A549 (cell line): ENCODE measurements around the gene SLC9A3. TPM values are rescaled to one million over a fixed set of nuclear protein-coding genes. Genes with fewer than 3 reads are reported as not detected.

Experiments used
- ATAC-seq, 2 experiments: fragments of 200-7000 bp in 1 of 2; fragments of >200 bp in 1 of 2; cut with Nextera tagmentation in 1 of 2; cut with Tn5 transposase in 1 of 2; 3 replicates each; pipeline versions ENCODE4 v1.8.0 to v1.9.1; 2018 to 2020; ENCODE audit warnings: mild to moderate bottlenecking in 1 of 2, moderate library complexity in 1 of 2
- CTCF ChIA-PET: fragments of 300-600 bp; sonication (Branson Sonifier 250); formaldehyde crosslinking; extraction: SDS; loops from one replicate; lab custom pipeline; 2021; ENCODE audit warnings: antibody characterized with exemption, inconsistent platforms; lab: Yijun Ruan, JAX
- POLR2A ChIA-PET: fragments of 350-600 bp; formaldehyde crosslinking; extraction: SDS; loops from one replicate; lab custom pipeline; 2021; ENCODE audit warnings: antibody characterized with exemption, inconsistent platforms; lab: Yijun Ruan, JAX
- DNase-seq, 2 experiments: peaks; one replicate each; pipeline versions ENCODE4 v3.0.0 to v3.0.0-alpha.2; 2011 to 2016; ENCODE audit warnings: low read depth in 1 of 2, low spot score in 1 of 2
- FAIRE-seq: peaks from 2 replicates; lab custom pipeline; 2011; peaks lifted over from hg19 to GRCh38; lab: Jason Lieb, UNC
- H3K27ac ChIP-seq, 2 experiments: fragments of >200 bp; sonication (Bioruptor Twin); formaldehyde crosslinking; 3 replicates each; pipeline ENCODE4 v1.5.1; 2016 to 2017
- H3K4me1 ChIP-seq: fragments of >200 bp; sonication (Bioruptor Twin); formaldehyde crosslinking; 3 replicates; pipeline ENCODE4 v1.6.1; 2016
- H3K4me2 ChIP-seq: fragments of >200 bp; sonication (Bioruptor Twin); formaldehyde crosslinking; 3 replicates; pipeline ENCODE4 v1.6.1; 2016
- H3K4me3 ChIP-seq: fragments of >200 bp; sonication (Bioruptor Twin); formaldehyde crosslinking; 3 replicates; pipeline ENCODE4 v1.5.1; 2016
- H3K9me3 ChIP-seq: fragments of >200 bp; sonication (Bioruptor Twin); formaldehyde crosslinking; 3 replicates; pipeline ENCODE4 v1.6.1; 2016
- BCL3 ChIP-seq: fragments of >200 bp; sonication (Bioruptor Twin); formaldehyde crosslinking; IDR thresholded peaks from 3 replicates; pipeline ENCODE4 v1.6.1; 2016
- BHLHE40 ChIP-seq: IDR thresholded peaks from 2 replicates; pipeline ENCODE4 v1.6.1; 2012; ENCODE audit warnings: low read depth, low read length, inconsistent platforms
- CBX2 ChIP-seq: fragments of 200-600 bp; sonication (generic); IDR thresholded peaks from 2 replicates; pipeline ENCODE4 v1.6.1; 2016; ENCODE audit warnings: low read depth, mild to moderate bottlenecking, borderline replicate concordance
- CEBPB ChIP-seq, 2 experiments: fragments of >200 bp in 1 of 2; sonication (Bioruptor Twin) in 1 of 2; formaldehyde crosslinking in 1 of 2; IDR thresholded peaks; 2 replicates each; pipeline ENCODE4 v1.6.1; 2012 to 2016
- E2F6 ChIP-seq: IDR thresholded peaks from 2 replicates; pipeline ENCODE4 v1.6.1; 2012; ENCODE audit warnings: low read depth, borderline replicate concordance
- EP300 ChIP-seq, 2 experiments: fragments of >200 bp; sonication (Bioruptor Twin); formaldehyde crosslinking; IDR thresholded peaks; 2 replicates in 1 of 2; 3 replicates in 1 of 2; pipeline ENCODE4 v1.6.1; 2016 to 2017
- ESRRA ChIP-seq: fragments of 150-350 bp; IDR thresholded peaks from 2 replicates; pipeline ENCODE4 v1.6.1; 2014; ENCODE audit warnings: mild to moderate bottlenecking, low read length, borderline replicate concordance
- FOXS1 ChIP-seq: fragments of 250-450 bp; sonication (Bioruptor Pico); IDR thresholded peaks from 2 replicates; pipeline ENCODE4 v1.5.0; 2020; ENCODE audit warnings: mild to moderate bottlenecking, moderate library complexity
- HOXA7 ChIP-seq: fragments of 250-450 bp; sonication (Bioruptor Pico); IDR thresholded peaks from 2 replicates; pipeline ENCODE4 v1.5.0; 2020; ENCODE audit warnings: mild to moderate bottlenecking, moderate library complexity
- HOXB5 ChIP-seq: fragments of 250-450 bp; sonication (Bioruptor Pico); IDR thresholded peaks from 2 replicates; pipeline ENCODE4 v1.5.0; 2020; ENCODE audit warnings: mild to moderate bottlenecking, moderate library complexity
- KDM1A ChIP-seq: fragments of 200-600 bp; sonication (generic); IDR thresholded peaks from 2 replicates; pipeline ENCODE4 v1.6.1; 2016; ENCODE audit warnings: low read depth, mild to moderate bottlenecking
- KDM5A ChIP-seq: fragments of 200-600 bp; sonication (generic); IDR thresholded peaks from 2 replicates; pipeline ENCODE4 v1.6.1; 2016; ENCODE audit warnings: antibody characterized with exemption, mild to moderate bottlenecking
- MAFK ChIP-seq: fragments of 450-650 bp; IDR thresholded peaks from 2 replicates; pipeline ENCODE4 v1.6.1; 2014; ENCODE audit not compliant: partially characterized antibody
- MAX ChIP-seq: IDR thresholded peaks from 2 replicates; pipeline ENCODE4 v1.6.1; 2012
- NPAS2 ChIP-seq: fragments of 250-450 bp; sonication (Bioruptor Pico); IDR thresholded peaks from 2 replicates; pipeline ENCODE4 v1.8.0; 2022; ENCODE audit warnings: mild to moderate bottlenecking, moderate library complexity, borderline replicate concordance
- POLR2AphosphoS2 ChIP-seq: conservative IDR thresholded peaks from 2 replicates; pipeline ENCODE4 v1.6.1; 2012; ENCODE audit warnings: low read length, improper control_type of control experiment, inconsistent platforms
- RAD21 ChIP-seq, 2 experiments: fragments of >200 bp in 1 of 2; sonication (Bioruptor Twin) in 1 of 2; formaldehyde crosslinking in 1 of 2; IDR thresholded peaks in 1 of 2; conservative IDR thresholded peaks in 1 of 2; 2 replicates in 1 of 2; 3 replicates in 1 of 2; pipeline ENCODE4 v1.6.1; 2012 to 2018; ENCODE audit warnings: inconsistent platforms in 1 of 2
- RCOR1 ChIP-seq: fragments of 150-350 bp; IDR thresholded peaks from 2 replicates; pipeline ENCODE4 v1.6.1; 2014; ENCODE audit warnings: antibody characterized with exemption, low read length, low read depth
- USF2 ChIP-seq: fragments of 450-650 bp; IDR thresholded peaks from 2 replicates; pipeline ENCODE4 v1.6.1; 2014; ENCODE audit warnings: antibody characterized with exemption
- ZC3H11A ChIP-seq: fragments of 450-650 bp; IDR thresholded peaks from 2 replicates; pipeline ENCODE4 v1.6.1; 2014; ENCODE audit warnings: antibody characterized with exemption, mild to moderate bottlenecking
- ZNF302 ChIP-seq: fragments of 250-450 bp; sonication (Bioruptor Pico); IDR thresholded peaks from 2 replicates; pipeline ENCODE4 v1.9.0; 2021; ENCODE audit warnings: inconsistent platforms, mild to moderate bottlenecking, moderate library complexity
- WGBS: methylation state at CpG from one replicate; pipeline ENCODE4 v1.1.6; 2017; ENCODE audit errors: missing lambda C conversion rate; 5-methylcytosine and 5-hydroxymethylcytosine counted together
- polyA plus RNA-seq, 4 experiments: library from polyadenylated mRNA; depleted of rRNA in 3 of 4; stranded (reverse); fragments of >200 nt; fragmentation: RNase III in 1 of 4; extraction: RNeasy Plus Mini Kit Qiagen cat#74134 plus additional on column Dnase treatment in 1 of 4; gene quantifications; 2 replicates in 3 of 4; 3 replicates in 1 of 4; pipeline ENCODE4 v1.2.3, GENCODE V29; 2011 to 2017

The SLC9A3 gene
- polyA plus RNA-seq, 2 of the 4 experiments (the other 2 are of a cell fraction): 1.3 TPM

GRCh38 chr5:435156-435790 lies 89.0 kb downstream of the SLC9A3 start:
- no peak overlapping the region for H3K4me3 ChIP-seq
- H3K4me1 ChIP-seq: no peaks in the 10 kb centered on the region
- FAIRE-seq (no peak), ATAC-seq (no peak), DNase-seq (no peak)
- no peak overlapping the region for H3K4me2 ChIP-seq
- CTCF ChIA-PET: interaction anchor here (0.7 to 10.7 kb wide), 7 partner anchors 11 to 130 kb away, joined by 3 to 186 read pairs (median 3); partner anchors contain the start of gene AHRR
- H3K27ac ChIP-seq: no peak overlapping the region
- whole genome bisulfite sequencing: 85% methylated on average over 25 of the region's 27 CpGs
- POLR2A ChIA-PET: no interaction called here
- no peaks in the 10 kb centered on the region for H3K9me3 ChIP-seq
- TF ChIP-seq NPAS2 (CRISPR knock-in tag) (no peak), BHLHE40 (no peak), POLR2AphosphoS2 (no peak)
- TF ChIP-seq, all 56 proteins: peak for 0

- ChIA-PET POLR2A (no interaction called here), CTCF (interaction anchor here (0.7 to 10.7 kb wide), 5 partner anchors 12 to 129 kb away, joined by 3 to 186 read pairs (median 4); partner anchors contain the start of gene AHRR)
- Histone ChIP-seq H3K4me3 (no peak overlapping the region), H3K4me2 (no peak overlapping the region), H3K4me1 (no peaks in the 10 kb centered on the region), H3K27ac (no peak overlapping the region), H3K9me3 (no peaks in the 10 kb centered on the region)
- ATAC-seq (no peak), DNase-seq (no peak), FAIRE-seq (no peak)
- WGBS: 92% methylated on average over 14 of the region's 26 CpGs
- TF ChIP-seq RAD21 (conservative IDR thresholded peaks at IDR 0.05 in 1 of 2, IDR thresholded peaks at IDR 0.05 in 1 of 2) (no peak), ZC3H11A (no peak), MAX (no peak), ZNF302 (CRISPR knock-in tag) (no peak), USF2 (no peak), RCOR1 (no peak), CEBPB (IDR thresholded peaks at IDR 0.05) (no peak), ESRRA (no peak), KDM5A (no peak), MAFK (no peak), FOXS1 (no peak), CBX2 (no peak), E2F6 (no peak), HOXA7 (CRISPR knock-in tag) (no peak), KDM1A (no peak), BCL3 (no peak), HOXB5 (CRISPR knock-in tag) (no peak)
Measured at GRCh38 chr5:434443-435146, 89.7 kb downstream of the SLC9A3 start.

GRCh38 chr5:433836-434235 lies 90.4 kb downstream of the SLC9A3 start:
- ATAC-seq (no peak), FAIRE-seq (no peak), DNase-seq (no peak)
- 86% methylated on average over 16 of the region's 16 CpGs for WGBS
- no peak overlapping the region for H3K27ac ChIP-seq
- TF ChIP-seq EP300 (IDR thresholded peaks at IDR 0.05): no peak
- H3K4me2 ChIP-seq: no peak overlapping the region
- H3K9me3 ChIP-seq: no peaks in the 10 kb centered on the region
- ChIA-PET CTCF (interaction anchor here (0.5 to 10.7 kb wide), 4 partner anchors 13 to 116 kb away, joined by 3 to 186 read pairs (median 36); partner anchors contain the start of gene AHRR), POLR2A (no interaction called here)
- H3K4me1 ChIP-seq: no peaks in the 10 kb centered on the region
- no peak overlapping the region for H3K4me3 ChIP-seq
